Activated CD8-positive, alpha-beta memory T cell treated with anti-CD3 and anti-CD28 coated beads for 1 hour (primary cell): ENCODE data around the gene ARSA.
A peak's percentile ranks its signal among the peaks of the same experiment; 100 is the strongest.

ENCODE experiments used
- DNase-seq, 2 donors: peaks; one replicate each; pipeline ENCODE4 v3.0.0-alpha.2; 2020; ENCODE audit warnings: low read depth in 1 of 2; ENCODE audit errors: extremely low read depth in 1 of 2

Gene ARSA

DNA sequence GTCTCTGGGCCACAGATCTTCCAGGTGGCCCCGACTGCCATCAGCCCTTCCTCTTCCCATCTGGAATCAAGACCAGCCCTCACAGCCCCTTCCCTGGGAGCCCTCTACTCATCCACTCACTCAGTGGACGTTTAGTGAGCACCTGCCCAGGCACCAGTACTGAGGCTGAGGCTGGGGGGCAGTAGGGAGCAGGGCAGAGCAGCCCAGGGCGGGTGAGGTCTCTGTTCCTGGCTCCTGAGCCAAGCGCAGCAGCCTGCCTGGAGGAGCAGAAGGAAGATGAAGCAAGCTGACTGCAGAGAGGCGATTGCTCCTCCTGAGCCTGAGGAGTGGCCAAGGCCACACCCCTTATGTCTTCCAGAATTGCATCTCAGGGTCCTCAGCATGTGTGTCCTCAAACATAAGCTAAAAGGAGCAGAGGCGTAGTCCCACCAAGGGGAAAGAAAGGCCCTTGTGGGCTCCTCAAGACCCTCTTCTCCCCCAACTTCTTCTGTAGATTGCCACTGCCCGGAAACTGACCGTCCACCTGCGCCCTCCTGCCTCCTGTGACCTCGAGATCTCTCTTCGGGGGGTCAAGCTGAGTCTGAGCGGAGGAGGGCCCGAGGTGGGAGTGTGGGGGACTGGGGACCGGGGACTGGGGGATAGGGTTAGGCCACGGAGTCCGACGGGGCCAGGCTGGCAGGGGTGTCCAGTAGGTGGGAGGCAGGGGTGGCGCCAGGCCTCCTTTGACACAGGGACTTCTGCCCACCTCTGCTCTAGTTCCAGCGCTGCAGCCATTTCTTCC lies 21.6 kb downstream of the ARSA start:
- no peak for DNase-seq

DNA sequence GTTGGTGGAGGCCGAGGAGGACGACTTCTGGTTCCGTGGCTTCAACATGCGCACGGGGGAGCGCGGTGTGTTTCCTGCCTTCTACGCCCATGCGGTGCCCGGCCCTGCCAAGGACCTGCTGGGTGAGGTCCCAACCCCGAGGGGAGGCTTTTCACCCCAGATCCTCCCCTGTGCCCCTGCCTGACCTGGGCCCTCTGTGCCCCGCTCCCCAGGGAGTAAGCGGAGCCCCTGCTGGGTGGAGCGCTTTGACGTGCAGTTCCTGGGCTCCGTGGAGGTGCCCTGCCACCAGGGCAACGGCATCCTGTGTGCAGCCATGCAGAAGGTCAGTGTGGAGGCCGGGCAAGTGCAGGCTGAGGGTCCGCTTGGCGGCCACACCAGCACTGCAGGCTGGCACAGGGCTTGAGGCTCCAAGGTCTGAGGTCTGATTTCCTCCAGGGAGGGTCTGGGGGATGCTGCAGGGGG lies 22.3 kb downstream of the ARSA start:
- DNase-seq, result no peak

GRCh38 chr22:50605002-50605612 lies 22.8 kb downstream of the ARSA start:
- no peak for DNase-seq

DNA sequence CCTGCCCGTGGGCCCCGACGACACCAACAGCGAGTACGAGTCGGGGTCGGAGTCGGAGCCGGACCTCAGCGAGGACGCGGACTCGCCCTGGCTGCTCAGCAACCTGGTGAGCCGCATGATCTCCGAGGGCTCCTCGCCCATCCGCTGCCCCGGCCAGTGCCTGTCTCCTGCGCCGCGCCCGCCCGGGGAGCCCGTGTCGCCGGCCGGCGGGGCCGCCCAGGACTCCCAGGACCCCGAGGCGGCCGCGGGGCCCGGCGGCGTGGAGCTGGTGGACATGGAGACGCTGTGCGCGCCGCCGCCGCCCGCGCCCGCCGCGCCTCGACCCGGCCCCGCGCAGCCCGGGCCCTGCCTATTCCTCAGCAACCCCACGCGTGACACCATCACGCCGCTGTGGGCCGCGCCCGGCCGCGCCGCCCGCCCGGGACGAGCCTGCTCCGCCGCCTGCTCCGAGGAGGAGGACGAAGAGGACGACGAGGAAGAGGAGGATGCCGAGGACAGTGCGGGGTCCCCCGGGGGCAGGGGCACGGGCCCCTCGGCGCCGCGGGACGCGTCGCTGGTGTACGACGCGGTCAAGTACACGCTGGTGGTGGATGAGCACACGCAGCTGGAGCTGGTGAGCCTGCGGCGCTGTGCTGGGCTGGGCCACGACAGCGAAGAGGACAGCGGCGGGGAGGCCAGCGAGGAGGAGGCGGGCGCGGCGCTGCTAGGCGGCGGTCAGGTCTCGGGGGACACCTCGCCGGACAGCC lies 23.5 kb downstream of the ARSA start:
- no peak for DNase-seq

- DNase-seq, result no peak
Measured at GRCh38 chr22:50603511-50604255, 24.3 kb downstream of the ARSA start.

DNA sequence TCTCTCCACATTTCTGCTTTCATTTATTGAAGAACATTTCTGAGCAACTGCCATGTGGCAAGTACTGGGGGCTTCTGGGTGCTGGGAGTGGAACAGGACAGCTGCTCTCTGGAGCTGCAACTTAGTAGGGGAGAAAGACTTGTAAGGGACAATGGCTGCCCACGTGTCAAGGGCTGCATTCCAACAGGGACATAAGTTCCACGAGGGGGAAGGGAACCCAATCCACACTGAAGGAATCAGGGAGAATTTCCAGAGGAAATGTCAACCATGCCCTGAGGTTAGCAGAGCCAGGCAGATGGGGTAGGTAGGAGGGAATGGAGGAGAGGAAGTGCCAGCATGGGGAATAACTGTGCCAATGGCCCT lies 25.6 kb downstream of the ARSA start:
- no peak for DNase-seq

DNA sequence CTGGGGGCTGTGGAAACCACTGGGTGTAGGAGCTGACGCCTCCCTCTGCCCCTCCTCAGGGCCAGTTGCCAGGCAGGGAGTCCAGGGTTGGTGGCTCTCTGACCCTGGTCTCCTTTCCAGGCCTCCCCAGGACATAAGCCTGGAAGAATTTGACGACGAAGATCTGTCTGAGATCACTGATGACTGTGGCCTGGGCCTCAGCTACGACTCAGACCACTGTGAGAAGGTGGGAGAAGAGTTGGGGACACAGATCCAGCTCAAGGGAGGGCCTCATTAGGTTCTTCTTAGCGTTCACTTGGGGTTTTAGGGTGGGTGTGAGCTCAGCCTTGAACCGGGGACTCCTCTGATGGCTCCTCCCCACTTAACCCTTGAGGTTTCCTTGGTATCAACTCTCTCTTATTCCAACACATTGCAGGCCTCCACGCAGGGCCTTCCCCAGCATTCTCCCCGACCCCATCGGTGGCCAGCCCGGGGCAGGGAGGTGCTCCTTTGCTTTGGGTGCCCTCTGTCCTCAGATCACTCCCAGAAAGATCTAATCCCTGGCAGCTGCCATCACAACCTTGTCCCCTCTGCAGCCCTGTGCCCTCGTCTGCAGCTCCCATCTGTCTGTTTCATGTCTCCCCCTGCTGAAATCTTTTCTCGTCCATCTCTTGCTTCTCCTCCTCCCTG lies 26.1 kb downstream of the ARSA start:
- DNase-seq, result no peak

DNA sequence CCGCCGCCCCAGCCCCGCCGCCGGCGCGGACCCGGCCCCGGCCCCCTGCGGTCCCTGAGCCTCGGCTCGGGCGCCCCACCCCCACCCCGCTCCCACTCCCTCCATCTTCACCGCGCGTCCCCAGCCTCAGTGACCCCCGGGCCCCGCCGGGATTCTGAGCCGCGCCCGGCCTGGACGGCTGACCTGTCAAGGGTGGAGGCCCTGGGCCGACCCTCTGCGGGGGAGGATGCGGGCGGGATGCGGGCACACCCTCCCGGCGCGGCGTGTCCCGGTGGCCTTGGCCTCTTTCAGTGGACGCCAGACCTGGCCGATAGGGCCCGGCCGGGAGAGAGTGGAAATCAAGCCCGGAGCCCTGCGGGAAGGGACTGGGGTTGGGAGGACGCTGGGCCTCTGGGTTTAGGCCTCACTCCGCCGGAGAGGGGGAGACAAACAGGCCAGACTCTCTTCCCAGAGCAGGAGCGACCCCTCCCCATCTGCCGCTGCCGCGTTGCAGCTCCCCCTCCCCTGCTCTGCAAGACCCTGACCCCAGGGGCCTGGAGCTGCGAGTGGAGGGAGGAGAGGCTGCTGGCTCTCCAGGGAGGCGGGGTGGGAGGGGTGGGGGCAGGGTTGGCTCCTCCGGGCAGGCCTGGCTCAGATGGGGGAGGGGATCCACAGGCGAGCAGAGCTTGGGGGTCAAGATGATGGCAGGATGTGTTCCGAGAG lies 26.8 kb downstream of the ARSA start:
- DNase-seq, result no peak

DNA sequence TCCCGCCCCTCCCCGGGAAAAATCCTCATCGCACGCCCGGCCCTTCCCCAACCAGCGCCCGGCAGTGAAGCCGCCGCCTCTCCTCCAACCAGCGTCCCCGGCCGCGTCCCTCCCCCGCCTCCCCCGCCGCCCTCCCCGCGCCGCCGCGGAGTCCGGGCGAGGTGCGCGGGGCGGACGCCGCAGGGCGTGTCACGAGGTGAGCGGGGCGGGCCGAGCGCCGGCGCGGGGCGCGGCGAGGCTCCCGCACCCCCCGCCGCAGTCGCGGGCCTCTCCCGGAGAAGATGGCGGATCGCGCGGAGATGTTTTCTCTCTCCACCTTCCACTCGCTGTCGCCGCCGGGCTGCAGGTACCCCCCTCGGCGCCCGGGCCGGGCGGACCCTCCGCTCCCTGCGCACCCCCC lies 27.4 kb downstream of the ARSA start, which contains the start of gene MAPK8IP2:
Gene MAPK8IP2, plus strand, starts transcription at position 256 of the 400 bp plus-strand sequence. Its CDS starts 26 bp downstream, at position 282.
- DNase-seq, result no peak

DNA sequence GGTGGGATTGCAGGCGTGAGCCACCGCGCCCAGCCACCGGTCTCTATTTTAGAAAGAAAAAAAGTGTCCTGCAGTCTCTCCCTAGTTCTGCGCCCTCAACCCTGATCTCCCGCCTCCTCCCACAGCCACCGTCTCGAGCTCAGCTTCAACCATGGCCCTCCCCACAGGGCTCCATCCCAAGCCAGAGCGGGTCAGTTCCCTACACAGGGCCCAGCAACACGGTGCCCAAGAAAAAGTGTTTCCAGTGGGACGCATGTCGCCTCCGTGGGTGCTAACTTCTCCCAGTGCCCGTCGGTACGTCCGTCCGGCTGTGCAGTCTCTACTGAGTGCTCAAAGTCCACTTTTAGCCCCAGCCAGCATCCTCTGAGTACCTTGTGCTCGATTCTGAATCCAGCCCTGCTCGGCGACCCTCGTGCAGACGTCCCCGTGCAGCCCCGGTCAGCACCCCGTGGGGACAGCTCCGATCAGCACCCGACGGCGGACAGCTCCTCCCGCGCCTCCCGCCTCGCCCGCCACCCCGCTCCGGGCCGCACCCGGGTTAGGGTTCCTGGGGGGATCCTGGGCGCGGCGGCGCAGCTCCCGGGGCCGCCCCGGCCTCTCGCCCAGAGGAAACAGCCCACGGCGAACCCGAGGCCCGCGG lies 28.0 kb downstream of the ARSA start:
- DNase-seq, result peak in 1 of 2 donors; percentile 49

DNA sequence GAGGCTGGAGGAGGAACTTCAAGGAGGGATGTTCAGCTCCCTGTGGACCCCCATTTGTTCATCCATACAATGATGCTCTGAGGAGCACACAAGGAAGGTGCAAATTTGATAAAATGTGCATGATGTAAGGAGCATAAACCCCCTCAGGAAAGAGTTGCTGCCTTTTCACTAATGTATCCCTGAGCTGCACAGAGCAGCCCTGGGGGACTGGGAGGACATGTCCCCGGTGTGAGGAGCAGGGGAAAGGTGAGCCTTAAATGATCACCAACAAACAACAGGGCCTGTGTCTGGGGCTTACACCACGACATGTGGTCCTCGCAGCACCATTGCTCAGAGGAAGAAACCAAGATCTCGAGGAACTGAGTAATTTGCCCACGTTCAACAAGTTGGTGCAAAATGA lies 30.9 kb downstream of the ARSA start:
- no peak for DNase-seq

- no peak for DNase-seq
Measured at GRCh38 chr22:50595189-50595588, 32.8 kb downstream of the ARSA start.

DNA sequence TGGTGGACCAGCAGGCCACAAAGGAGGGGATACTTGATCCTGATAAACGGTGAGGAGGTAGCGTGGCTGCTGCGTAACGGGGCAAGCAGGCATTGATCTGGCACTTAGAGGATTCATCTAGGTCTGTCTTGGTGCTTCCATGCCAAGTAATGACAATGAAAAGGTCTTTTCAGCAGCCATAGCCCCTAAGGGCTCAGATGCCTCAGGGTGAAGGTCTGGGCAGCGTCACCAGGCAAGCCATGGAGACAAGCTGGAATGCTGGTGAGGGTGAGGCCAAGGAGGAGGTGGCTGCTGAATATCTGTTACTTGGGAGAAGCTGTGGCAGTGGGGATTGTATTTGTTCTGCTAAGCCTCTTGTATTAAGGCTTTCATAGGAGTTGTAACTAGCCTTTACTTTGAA lies 40.5 kb downstream of the ARSA start:
- no peak for DNase-seq

- no peak for DNase-seq
Measured at GRCh38 chr22:50586416-50586815, 41.5 kb downstream of the ARSA start.

- DNase-seq, result no peak
Measured at GRCh38 chr22:50585781-50586180, 42.2 kb downstream of the ARSA start.

DNA sequence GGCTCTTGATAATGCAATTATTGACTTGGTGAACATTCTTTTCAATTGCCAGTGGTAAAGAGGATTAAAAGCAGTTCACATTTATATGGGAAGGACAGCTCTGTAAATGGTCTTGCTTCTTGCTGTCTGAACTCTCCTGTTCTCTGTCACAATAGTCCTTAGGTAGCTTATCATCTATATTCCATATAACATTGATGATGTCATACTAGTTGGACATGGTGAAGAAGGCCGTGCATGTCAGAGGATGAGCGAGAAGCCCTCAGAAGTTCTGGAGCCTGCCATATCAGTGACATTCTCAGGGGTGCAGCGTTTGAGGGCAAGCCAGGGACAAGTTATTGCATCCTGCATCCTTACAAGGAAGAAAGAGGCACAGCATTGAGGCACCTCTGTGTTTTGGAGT lies 42.7 kb downstream of the ARSA start:
- DNase-seq, result no peak

DNA sequence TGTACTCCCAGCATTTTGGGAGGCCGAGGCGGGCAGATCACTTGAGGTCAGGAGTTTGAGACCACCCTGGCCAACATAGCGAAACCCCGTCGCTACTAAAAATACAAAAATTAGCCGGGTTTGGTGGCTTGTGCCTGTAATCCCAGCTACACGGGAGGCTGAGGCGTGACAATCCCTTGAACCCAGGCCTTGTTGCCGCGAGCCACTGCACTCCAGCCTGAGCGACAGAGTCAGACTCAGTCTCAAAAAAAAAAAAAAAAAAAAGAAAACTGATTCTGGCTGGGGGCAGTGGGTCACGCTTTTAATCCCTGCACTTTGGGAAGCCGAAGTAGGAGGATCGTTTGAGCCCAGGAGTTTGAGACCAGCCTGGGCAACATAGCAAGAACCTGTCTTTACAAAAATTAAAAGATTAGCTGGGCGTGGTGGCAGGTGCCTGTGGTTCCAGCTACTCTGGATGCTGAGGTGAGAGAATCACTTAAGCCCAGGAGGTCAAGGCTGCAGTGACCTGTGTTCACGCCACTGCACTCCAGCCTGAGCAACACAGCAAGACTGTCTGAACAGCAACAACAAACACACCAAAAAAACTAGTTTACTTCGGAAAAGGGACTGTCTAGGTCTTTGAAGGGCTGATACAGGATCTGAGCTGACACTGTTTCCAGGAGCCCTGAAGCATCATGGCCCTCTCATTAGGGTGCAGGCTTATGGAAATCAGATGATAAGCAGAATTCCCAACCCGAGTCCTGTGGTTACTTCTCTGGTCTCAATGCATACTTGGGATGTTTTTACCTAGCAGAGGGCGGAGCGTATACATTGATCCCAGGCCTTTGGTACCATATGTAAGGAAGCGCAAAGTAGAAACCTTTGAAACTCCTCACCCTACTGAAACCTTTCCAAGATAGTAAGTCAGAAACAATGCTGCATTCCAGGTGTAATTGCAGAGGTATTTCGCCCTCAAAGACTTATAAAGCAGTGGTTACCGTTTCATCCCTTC lies 43.6 kb downstream of the ARSA start:
- no peak for DNase-seq

GRCh38 chr22:50583294-50583861 lies 44.6 kb downstream of the ARSA start:
- no peak for DNase-seq
